Neuronal stem cell (in vitro differentiated cells): ENCODE data around the gene WNT7A.

Experiments
- DNase-seq: peaks from one replicate; pipeline ENCODE4 v3.0.0-alpha.2; 2013; ENCODE audit warnings: low spot score
- H2AFZ ChIP-seq: one replicate; pipeline ENCODE4 v1.6.1; 2013; ENCODE audit warnings: mild to moderate bottlenecking, low read length, inconsistent platforms
- H2AK5ac ChIP-seq: 2 replicates; pipeline ENCODE4 v1.6.1; 2013; ENCODE audit warnings: low read depth, mild to moderate bottlenecking, inconsistent platforms, low read length, moderate library complexity, mixed read lengths
- H2BK120ac ChIP-seq: 2 replicates; pipeline ENCODE4 v1.6.1; 2013; ENCODE audit warnings: low read depth, mild to moderate bottlenecking, inconsistent platforms, low read length, moderate library complexity, mixed read lengths
- H2BK12ac ChIP-seq: one replicate; pipeline ENCODE4 v1.6.1; 2013; ENCODE audit warnings: low read length, inconsistent platforms
- H2BK15ac ChIP-seq: 2 replicates; pipeline ENCODE4 v1.6.1; 2013; ENCODE audit warnings: mild to moderate bottlenecking, low read length, inconsistent platforms, mixed read lengths
- H2BK5ac ChIP-seq: one replicate; pipeline ENCODE4 v1.6.1; 2013; ENCODE audit warnings: inconsistent platforms, mild to moderate bottlenecking, low read length, moderate library complexity
- H3K14ac ChIP-seq: one replicate; pipeline ENCODE4 v1.6.1; 2013; ENCODE audit warnings: low read length, inconsistent platforms
- H3K18ac ChIP-seq: 2 replicates; pipeline ENCODE4 v1.6.1; 2013; ENCODE audit warnings: low read length, inconsistent platforms
- H3K23ac ChIP-seq: 2 replicates; pipeline ENCODE4 v1.6.1; 2013; ENCODE audit warnings: low read depth, mild to moderate bottlenecking, mixed read lengths, low read length, inconsistent platforms; ENCODE audit not compliant: poor library complexity
- H3K27ac ChIP-seq: replicated peaks from 3 replicates; pipeline ENCODE4 v1.5.1; 2013; ENCODE audit warnings: low read length, inconsistent platforms
- H3K27me3 ChIP-seq, 3 experiments: 2 replicates each; pipeline ENCODE4 v1.6.1; 2013; ENCODE audit warnings: low read length in 3 of 3, mild to moderate bottlenecking in 2 of 3, inconsistent platforms in 1 of 3, low read depth in 1 of 3, mixed read lengths in 1 of 3, moderate library complexity in 1 of 3; ENCODE audit not compliant: control insufficient read depth in 3 of 3, insufficient read depth in 3 of 3
- H3K36me3 ChIP-seq, 2 donors: replicated peaks in 1 of 2; 2 replicates each; pipeline ENCODE4 v1.6.1; 2013; ENCODE audit warnings: low read length in 2 of 2; ENCODE audit not compliant: control insufficient read depth in 2 of 2, insufficient read depth in 2 of 2
- H3K4ac ChIP-seq: 2 replicates; pipeline ENCODE4 v1.6.1; 2013; ENCODE audit warnings: inconsistent platforms, mild to moderate bottlenecking, low read length, moderate library complexity
- H3K4me1 ChIP-seq, 2 donors: 1 replicate in 1 of 2; 2 replicates in 1 of 2; pipeline ENCODE4 v1.6.1; 2013; ENCODE audit warnings: low read length in 2 of 2, low read depth in 1 of 2; ENCODE audit not compliant: control insufficient read depth in 2 of 2, insufficient read depth in 1 of 2
- H3K4me2 ChIP-seq: one replicate; pipeline ENCODE4 v1.6.1; 2013; ENCODE audit warnings: mild to moderate bottlenecking, low read length, inconsistent platforms; ENCODE audit not compliant: insufficient read depth, poor library complexity, severe bottlenecking
- H3K4me3 ChIP-seq, 2 donors: 2 replicates each; pipeline ENCODE4 v1.5.1; 2013; ENCODE audit warnings: low read length in 2 of 2, mild to moderate bottlenecking in 2 of 2, inconsistent platforms in 1 of 2, moderate library complexity in 1 of 2
- H3K79me1 ChIP-seq: one replicate; pipeline ENCODE4 v1.6.1; 2013; ENCODE audit warnings: low read depth, mild to moderate bottlenecking, inconsistent platforms, low read length, moderate library complexity
- H3K9ac ChIP-seq: one replicate; pipeline ENCODE4 v1.6.1; 2013; ENCODE audit warnings: mild to moderate bottlenecking, low read depth, low read length, inconsistent platforms; ENCODE audit not compliant: poor library complexity
- H3K9me3 ChIP-seq, 2 donors: replicated peaks in 1 of 2; 2 replicates each; pipeline versions ENCODE3 to v1.6.1; 2013; ENCODE audit warnings: low read length in 2 of 2, mild to moderate bottlenecking in 2 of 2, inconsistent platforms in 1 of 2, low read depth in 1 of 2, mixed read lengths in 1 of 2, moderate library complexity in 1 of 2; ENCODE audit not compliant: control insufficient read depth in 2 of 2, insufficient read depth in 1 of 2
- H4K8ac ChIP-seq: one replicate; pipeline ENCODE4 v1.6.1; 2013; ENCODE audit warnings: low read depth, mild to moderate bottlenecking, inconsistent platforms, low read length, moderate library complexity
- H4K91ac ChIP-seq: one replicate; pipeline ENCODE4 v1.6.1; 2013; ENCODE audit warnings: low read length, low read depth, mild to moderate bottlenecking, inconsistent platforms; ENCODE audit not compliant: poor library complexity
- WGBS, 2 donors: extraction: QIAGEN DNeasy Blood & Tissue Kit; methylation state at CpG; one replicate each; pipeline ENCODE4 v1.1.7; 2013; ENCODE audit warnings: missing lambda C conversion rate in 2 of 2, mixed read lengths in 1 of 2; ENCODE audit not compliant: insufficient read length in 2 of 2, insufficient replicate concordance in 1 of 2; ENCODE audit errors: extremely low coverage in 2 of 2; 5-methylcytosine and 5-hydroxymethylcytosine counted together

Gene WNT7A

DNA sequence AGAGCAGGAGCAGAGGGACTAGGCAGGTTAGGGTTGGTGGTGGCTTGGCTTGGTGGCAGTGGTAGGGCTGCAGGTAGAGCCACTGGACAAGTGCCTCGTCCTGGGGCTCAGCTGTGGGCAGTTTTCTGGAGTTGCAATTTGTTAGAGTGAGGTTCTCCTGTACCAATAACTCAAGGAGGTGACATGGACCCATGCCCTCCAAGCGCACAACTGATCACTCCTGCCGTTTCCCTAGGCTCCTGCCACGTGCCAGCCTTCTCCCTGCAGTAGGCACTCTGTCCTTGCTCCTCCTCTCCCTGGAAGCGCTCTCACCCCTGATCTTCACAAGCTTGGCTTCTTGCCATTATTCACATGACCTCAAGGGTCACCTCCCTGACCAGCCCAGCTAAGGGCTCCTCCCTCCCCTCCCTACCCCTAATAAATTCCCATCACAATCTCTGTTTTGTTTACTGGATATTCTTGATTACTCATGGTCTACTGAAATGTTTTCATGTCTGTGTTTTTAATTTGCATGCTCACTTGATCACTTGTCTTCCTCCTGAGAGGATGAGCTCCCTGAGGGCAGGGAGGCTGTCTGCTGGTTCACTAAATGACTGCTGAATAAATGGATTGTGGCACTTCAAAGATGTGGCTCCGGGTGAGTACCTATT is 3.3 kb downstream of the WNT7A start:
- no peak overlapping the region for H2BK5ac ChIP-seq
- peaks cover 20 to 79% (median 45%) of the 10 kb centered on the region in 3 experiments for H3K27me3 ChIP-seq
- no peak overlapping the region for H3K4me3 ChIP-seq

DNA sequence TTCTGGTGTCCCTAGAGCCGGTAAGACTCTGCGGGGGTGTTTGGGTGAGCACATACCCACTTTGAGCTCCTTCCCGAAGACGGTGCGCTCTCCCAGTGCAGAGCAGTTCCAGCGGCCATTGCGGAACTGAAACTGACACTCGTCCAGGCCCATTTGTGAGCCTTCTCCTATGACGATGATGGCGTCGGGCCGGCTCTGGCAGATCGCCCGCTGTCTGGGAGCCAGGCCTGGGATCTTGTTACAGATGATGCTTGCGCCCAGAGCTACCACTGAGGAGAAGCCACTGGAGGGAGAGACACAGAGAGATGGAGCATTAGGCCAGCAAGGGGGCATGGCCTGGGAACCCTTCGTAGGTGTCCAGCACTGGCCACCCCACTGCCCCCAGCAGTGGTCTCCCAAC is 5.0 kb downstream of the WNT7A start:
- H3K27ac ChIP-seq, result no peak overlapping the region
- H2BK120ac ChIP-seq, result peak overlapping the region; percentile 34
- no peak overlapping the region for H3K4ac ChIP-seq
- no peaks in the 10 kb centered on the region for H3K79me1 ChIP-seq
- no CpG with 5 or more reads among the region's 16 CpGs for WGBS, 2 donors
- no peak overlapping the region for H3K9ac ChIP-seq
- H2BK15ac ChIP-seq, result no peak overlapping the region
- DNase-seq, result no peak
- H2AK5ac ChIP-seq, result no peak overlapping the region
- peaks cover 7 to 10% of the 10 kb centered on the region in 2 donors for H3K9me3 ChIP-seq
- H3K27me3 ChIP-seq, result peaks cover 20 to 66% (median 32%) of the 10 kb centered on the region in 3 experiments
- no peak overlapping the region for H2AFZ ChIP-seq
- no peak overlapping the region for H4K8ac ChIP-seq
- no peak overlapping the region for H3K14ac ChIP-seq
- peak overlapping the region; percentile 50 for H2BK12ac ChIP-seq
- H3K18ac ChIP-seq, result peak overlapping the region; percentile 67
- H2BK5ac ChIP-seq, result no peak overlapping the region
- H3K4me3 ChIP-seq, result no peak overlapping the region
- peaks cover 6 to 17% of the 10 kb centered on the region in 2 donors for H3K4me1 ChIP-seq
- no peak overlapping the region for H4K91ac ChIP-seq
- H3K23ac ChIP-seq, result peak overlapping the region; percentile 1
- H3K36me3 ChIP-seq, result no peaks in the 10 kb centered on the region
- no peak overlapping the region for H3K4me2 ChIP-seq

More for the DNA sequence above, 3.3 kb downstream of the WNT7A start:
- H3K4me1 ChIP-seq, result peaks cover 8 to 22% of the 10 kb centered on the region in 2 donors
- no peak overlapping the region for H4K91ac ChIP-seq
- H3K9me3 ChIP-seq, result peaks cover 0 to 2% of the 10 kb centered on the region in 2 donors
- no peak overlapping the region for H2BK12ac ChIP-seq
- H3K4me2 ChIP-seq, result no peak overlapping the region
- H3K9ac ChIP-seq, result no peak overlapping the region
- no peak overlapping the region for H2AFZ ChIP-seq
- no peak overlapping the region for H4K8ac ChIP-seq
- no peaks in the 10 kb centered on the region for H3K79me1 ChIP-seq
- no peak overlapping the region for H3K27ac ChIP-seq
- peak overlapping the region; percentile 74 for H3K18ac ChIP-seq
- H2BK120ac ChIP-seq, result no peak overlapping the region
- H2AK5ac ChIP-seq, result no peak overlapping the region
- H3K36me3 ChIP-seq, result no peaks in the 10 kb centered on the region
- H2BK15ac ChIP-seq, result peak overlapping the region; percentile 68
- no peak overlapping the region for H3K14ac ChIP-seq
- no CpG with 5 or more reads among the region's 6 CpGs for WGBS, 2 donors
- no peak overlapping the region for H3K4ac ChIP-seq
- DNase-seq, result no peak
- H3K23ac ChIP-seq, result no peak overlapping the region

GRCh38 chr3:13873818-13874217 is 6.1 kb downstream of the WNT7A start:
- no peak overlapping the region for H3K9ac ChIP-seq

DNA sequence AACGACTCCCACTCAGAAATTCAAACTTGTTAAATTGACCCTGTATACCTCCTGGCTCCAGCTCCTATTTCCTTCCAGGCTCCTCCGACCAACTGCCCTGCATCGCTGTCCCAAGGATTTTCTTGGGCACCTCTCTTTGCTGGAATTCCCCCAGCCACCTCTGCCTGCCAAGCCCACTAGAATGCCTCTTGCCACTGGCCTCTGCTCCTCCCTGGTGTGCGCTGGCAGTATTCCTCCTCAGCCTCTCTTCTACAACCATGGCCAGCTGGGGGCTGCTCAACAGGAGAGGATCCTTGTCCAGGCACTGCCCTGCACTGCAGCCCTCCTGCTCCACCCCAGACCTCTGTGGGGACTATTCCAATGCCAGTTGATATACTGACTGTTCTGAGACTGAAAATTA is 7.4 kb downstream of the WNT7A start:
- no peak overlapping the region for H3K27ac ChIP-seq
- H2BK15ac ChIP-seq, result no peak overlapping the region
- WGBS, 2 donors, result no CpG with 5 or more reads among the region's 4 CpGs

More at GRCh38 chr3:13873818-13874217, 6.1 kb downstream of the WNT7A start:
- H3K14ac ChIP-seq, result no peak overlapping the region
- no peaks in the 10 kb centered on the region for H3K79me1 ChIP-seq
- WGBS, 2 donors, result no CpG with 5 or more reads among the region's 3 CpGs
- H3K27ac ChIP-seq, result no peak overlapping the region
- no peak overlapping the region for H3K4me2 ChIP-seq
- H4K91ac ChIP-seq, result no peak overlapping the region
- no peak overlapping the region for H2BK15ac ChIP-seq
- H3K36me3 ChIP-seq, result no peaks in the 10 kb centered on the region
- H3K4ac ChIP-seq, result no peak overlapping the region
- peaks cover 10 to 55% (median 22%) of the 10 kb centered on the region in 3 experiments for H3K27me3 ChIP-seq
- peaks cover 6 to 10% of the 10 kb centered on the region in 2 donors for H3K4me1 ChIP-seq
- no peak overlapping the region for H2BK12ac ChIP-seq
- no peak overlapping the region for H2BK5ac ChIP-seq
- no peak for DNase-seq
- H2BK120ac ChIP-seq, result no peak overlapping the region
- no peak overlapping the region for H3K4me3 ChIP-seq
- no peak overlapping the region for H3K18ac ChIP-seq
- H2AFZ ChIP-seq, result no peak overlapping the region
- H4K8ac ChIP-seq, result no peak overlapping the region
- no peak overlapping the region for H3K23ac ChIP-seq
- H3K9me3 ChIP-seq, result peaks cover 7 to 10% of the 10 kb centered on the region in 2 donors
- H2AK5ac ChIP-seq, result peak overlapping the region; percentile 26

More for the DNA sequence above, 7.4 kb downstream of the WNT7A start:
- no peak overlapping the region for H3K18ac ChIP-seq
- peaks cover 2 to 41% (median 10%) of the 10 kb centered on the region in 3 experiments for H3K27me3 ChIP-seq
- H3K9ac ChIP-seq, result no peak overlapping the region
- H3K4ac ChIP-seq, result no peak overlapping the region
- no peak overlapping the region for H2BK120ac ChIP-seq
- no peak overlapping the region for H3K4me2 ChIP-seq
- H2BK12ac ChIP-seq, result no peak overlapping the region
- H3K79me1 ChIP-seq, result no peaks in the 10 kb centered on the region
- no peak overlapping the region for H2BK5ac ChIP-seq
- DNase-seq, result no peak
- peaks cover 7 to 15% of the 10 kb centered on the region in 2 donors for H3K4me1 ChIP-seq
- no peak overlapping the region for H3K14ac ChIP-seq
- H3K23ac ChIP-seq, result no peak overlapping the region
- no peak overlapping the region for H2AK5ac ChIP-seq
- H3K36me3 ChIP-seq, result no peaks in the 10 kb centered on the region
- no peak overlapping the region for H2AFZ ChIP-seq
- no peak overlapping the region for H4K91ac ChIP-seq
- no peak overlapping the region for H4K8ac ChIP-seq
- no peak overlapping the region for H3K4me3 ChIP-seq
- H3K9me3 ChIP-seq, result peaks cover 7 to 10% of the 10 kb centered on the region in 2 donors
